Urothelium cell line (cell line): ENCODE data around the gene TMIGD1.

Experiments
- DNase-seq: peaks from one replicate; pipeline ENCODE4 v3.0.0; 2011; ENCODE audit warnings: low spot score, mixed read lengths
- FAIRE-seq: peaks from 2 replicates; lab custom pipeline; 2011; peaks lifted over from hg19 to GRCh38; lab: Jason Lieb, UNC

Gene TMIGD1

GRCh38 chr17:30336369-30337171 lies 2.7 kb upstream of the TMIGD1 start:
- DNase-seq = peak; percentile 63
- no peak for FAIRE-seq

DNA sequence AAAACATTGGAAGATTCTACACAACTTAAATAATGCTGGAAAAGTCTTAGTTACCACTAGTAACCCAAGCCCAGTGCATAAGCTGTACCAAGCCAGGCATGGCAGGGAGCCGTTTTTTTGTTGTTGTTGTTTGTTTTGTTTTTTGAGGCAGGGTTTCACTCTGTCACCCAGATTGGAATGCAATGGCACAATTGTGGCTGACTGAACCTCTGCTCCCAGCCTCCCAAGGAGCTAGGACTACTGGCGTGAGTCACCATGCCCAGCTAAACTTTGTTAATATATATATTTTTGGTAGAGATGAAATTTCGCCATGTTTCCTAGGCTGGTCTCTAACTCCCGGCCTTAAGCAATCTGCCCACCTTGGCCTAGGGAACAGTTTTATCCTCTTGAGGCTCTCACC lies 564 bp upstream of the TMIGD1 start:
- FAIRE-seq (no peak), DNase-seq (no peak)

DNA sequence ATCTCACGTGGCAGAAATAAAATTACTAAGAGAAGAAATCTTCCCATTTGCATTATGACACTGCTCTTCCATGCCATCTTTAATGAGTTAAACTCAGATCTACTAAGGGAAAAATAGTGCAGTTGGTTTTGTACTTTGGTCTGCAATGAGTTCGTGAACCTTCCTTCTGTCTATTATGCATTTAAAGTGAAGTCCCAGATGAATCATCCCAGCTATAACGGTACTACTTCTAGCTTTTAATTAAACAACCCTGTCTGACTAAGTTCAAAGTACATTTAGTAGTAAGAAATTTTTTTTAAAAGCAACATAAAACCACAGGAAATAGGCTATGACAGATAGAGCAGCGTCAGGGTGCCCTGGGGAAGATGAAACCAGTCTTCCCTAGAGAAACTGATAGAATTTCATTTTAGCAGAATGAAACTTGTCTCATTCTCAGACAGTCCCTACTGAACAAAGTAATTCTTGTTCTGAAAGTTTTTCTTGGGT lies 1.8 kb downstream of the TMIGD1 start:
- no peak for DNase-seq
- no peak for FAIRE-seq

DNA sequence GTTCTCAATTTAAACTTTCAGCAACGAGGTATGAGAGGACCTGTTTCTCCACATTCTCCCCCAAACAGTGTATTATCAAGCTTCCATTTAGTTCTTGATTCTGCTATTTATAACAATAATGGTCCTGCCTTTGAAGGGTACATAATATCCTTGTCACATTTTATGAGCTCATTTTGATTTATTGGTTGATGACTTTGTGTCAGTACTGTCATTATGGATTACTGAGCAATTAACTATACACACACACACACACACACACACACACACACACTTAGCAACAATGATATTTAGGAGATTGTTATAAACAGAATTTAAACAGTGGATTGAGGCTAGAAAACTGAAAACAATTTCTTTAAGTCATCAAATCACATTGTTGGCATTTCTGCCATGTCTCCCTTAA lies 7.0 kb downstream of the TMIGD1 start:
- no peak for FAIRE-seq
- no peak for DNase-seq

DNA sequence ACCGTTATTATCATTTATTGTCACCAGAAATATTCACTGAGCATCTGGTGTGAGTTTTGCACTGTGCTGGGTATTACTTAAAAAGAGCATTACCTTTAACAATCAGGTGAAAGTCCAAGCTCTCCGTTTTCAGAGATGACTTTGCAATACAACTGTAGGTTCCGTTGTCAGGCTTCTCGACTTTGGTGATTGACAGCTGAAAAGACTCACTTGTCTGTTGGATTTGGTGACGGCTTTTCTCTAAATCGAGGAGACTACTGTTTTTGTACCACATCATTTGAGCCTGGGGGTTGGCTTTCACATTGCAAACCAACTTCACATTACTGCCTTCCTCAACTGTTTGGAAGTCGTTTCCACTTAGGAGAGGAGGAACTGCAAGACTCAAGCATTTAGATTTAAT lies 9.1 kb downstream of the TMIGD1 start:
- FAIRE-seq = no peak
- no peak for DNase-seq

DNA sequence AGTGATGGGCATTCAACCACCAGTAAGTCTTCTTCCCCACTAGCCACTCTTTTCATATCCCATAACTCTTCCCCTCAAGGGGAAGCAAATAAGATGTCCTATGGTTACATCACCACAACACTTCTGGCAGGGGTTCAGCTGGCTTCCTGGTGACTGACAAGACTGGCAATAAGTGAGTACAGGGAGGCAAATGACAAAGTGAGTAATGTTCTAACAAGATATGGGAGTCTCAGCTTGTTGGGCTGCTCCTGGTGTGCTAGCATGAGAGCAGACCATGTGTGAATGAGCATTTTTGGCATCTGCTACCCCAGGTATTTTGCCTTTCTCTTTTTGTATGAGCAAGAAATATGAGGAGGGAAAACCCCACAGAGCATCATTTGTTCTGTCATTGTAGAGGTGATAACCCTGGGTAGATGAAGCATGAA lies 9.9 kb downstream of the TMIGD1 start:
- DNase-seq (peak; percentile 21), FAIRE-seq (no peak)

DNA sequence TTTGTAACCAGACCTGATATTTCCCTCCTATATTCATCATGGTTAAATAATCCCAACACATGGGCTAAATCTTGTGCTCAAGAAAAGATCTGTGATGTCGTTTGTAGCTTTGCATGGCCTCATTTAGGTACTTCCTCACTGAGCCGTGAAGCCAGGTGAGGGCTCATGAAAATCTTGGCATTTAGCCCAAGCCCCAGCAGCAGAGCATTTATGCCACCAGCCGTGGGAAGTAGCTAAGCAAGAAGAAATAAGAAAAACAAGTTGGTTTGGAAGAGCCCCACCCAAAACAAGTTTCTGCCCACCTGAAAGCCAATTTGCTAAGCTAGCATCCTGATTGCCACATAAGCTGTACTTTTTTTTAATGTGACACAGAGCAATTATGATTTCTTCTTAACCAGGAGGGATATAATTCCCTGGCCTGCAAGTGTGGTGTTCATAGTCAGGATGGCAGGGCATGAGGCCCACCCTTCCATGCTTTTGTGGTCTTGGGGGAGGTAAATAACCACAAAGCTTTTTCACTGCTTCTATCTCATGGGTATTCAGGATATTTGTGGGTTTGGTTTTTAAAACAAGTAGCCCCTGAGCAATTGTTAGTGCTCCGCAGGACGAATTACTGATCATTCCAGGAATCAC lies 10.5 kb downstream of the TMIGD1 start:
- FAIRE-seq (no peak), DNase-seq (no peak)

DNA sequence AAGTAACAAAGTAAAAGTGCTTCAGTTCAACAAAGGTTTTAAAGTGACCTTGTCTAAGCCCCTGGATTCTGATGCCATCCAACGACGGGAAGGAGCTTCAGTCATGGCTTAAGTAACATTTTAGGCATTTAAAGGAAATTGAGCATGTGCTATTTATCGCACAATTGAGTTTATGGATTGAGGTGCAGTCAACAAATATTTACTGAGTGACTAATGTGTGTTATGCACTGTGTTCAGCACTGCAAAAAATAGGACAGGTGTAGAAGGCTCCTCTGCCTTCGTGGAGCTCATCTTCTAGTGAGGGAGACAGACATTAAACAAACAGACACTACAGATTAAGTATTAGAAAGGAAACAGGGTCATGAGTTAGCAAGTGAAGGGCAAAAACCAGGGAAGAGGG lies 12.5 kb downstream of the TMIGD1 start:
- DNase-seq (no peak), FAIRE-seq (no peak)

DNA sequence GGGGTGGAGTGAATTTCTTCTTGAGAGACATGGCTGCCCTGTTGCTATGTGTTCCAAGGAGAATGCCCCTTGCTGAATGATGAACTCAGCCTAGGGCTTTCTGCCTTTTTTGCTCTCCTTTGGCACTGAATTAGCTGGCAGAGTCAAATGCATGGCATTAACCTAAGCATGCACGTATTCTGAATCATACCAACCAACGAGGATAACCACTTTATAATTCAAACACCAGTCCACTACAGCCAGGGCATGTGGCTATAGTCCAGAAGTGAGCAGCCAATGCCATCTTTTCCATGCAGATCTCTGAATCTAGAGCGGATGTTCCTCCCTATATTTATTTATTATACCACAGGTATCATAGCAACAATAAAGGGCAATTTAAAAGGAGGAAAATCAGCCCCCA lies 15.7 kb downstream of the TMIGD1 start:
- DNase-seq = no peak
- FAIRE-seq = no peak

DNA sequence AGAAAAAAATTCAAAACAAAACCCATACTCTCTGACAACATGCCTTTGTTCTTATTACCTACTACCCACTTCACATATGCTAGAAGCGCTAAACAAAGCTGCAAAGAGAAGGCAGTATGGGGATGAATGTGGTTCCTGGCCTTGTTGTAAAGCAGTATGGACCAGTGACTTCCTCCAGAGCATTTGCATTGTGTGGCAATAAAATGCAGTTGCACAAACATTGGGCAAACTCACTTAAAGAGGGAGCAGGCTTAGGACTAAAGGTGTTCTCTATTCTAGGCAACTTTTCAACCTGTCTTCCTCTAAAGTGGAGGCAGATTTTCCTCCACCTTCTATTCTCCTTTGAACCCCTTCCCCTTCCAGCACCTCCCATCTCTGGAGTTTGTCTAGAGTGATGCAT lies 17.1 kb downstream of the TMIGD1 start:
- DNase-seq (no peak), FAIRE-seq (no peak)

DNA sequence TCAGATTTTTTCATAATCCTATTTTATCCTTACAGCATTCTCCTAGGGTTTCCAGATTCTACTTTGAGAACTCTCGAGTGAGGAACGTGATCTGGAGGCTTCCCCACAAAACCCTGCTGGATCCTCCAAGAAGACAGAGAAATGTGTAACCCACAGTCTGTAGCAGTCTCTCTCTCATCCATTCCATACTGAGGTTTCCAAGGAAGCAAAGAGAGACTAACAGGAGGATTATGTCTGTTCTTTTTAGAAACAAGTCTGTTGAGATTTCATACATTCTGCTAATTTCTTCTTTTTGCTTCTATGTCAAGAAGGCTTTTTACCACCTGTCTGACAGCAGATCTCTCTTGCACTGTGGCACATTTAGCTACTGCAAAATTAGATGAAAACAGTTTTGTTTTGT lies 18.8 kb downstream of the TMIGD1 start:
- FAIRE-seq = no peak
- no peak for DNase-seq

DNA sequence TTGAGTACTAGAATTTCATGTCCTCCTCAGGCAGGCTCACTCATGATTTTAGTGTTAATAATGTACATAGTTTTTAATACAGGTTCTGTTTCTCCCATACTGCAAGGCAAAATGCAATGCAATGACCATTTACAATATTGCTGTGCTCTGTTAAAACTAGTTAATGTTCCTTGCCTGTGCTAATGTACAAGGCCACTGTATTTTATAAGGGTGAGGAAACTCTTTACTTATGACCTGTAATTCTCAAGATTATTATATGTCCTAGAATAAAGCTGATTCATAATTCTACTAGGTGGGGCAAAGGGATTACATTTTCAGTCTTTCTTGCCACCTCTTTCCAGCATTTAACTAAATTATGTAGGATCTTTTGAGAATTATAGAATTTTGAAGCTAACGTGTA lies 19.4 kb downstream of the TMIGD1 start:
- no peak for FAIRE-seq
- DNase-seq = no peak

- DNase-seq (no peak), FAIRE-seq (no peak)
These were observed 21.6 kb downstream of the TMIGD1 start for GRCh38 chr17:30312226-30312625.

DNA sequence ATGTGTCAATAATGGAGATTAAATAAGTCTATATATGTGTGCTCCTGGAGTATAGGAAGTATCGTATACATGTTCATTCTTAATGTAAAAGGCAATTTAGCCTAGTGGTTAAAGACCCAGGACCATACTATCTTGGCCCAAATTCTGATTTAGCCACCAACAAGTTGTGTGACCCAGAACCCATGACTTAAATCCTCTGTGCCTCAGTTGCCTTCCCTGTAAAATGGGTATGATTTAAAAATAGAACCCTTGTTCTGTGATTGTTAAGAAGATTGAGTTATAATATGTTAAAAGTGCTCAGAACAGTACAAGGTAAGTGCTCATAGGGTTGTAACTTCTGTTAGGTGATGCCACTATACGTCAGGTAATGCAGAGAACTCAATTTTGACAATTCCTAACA lies 23.3 kb downstream of the TMIGD1 start:
- DNase-seq (no peak), FAIRE-seq (no peak)

- no peak for FAIRE-seq
These were observed 24.3 kb downstream of the TMIGD1 start for GRCh38 chr17:30309591-30309990.

DNA sequence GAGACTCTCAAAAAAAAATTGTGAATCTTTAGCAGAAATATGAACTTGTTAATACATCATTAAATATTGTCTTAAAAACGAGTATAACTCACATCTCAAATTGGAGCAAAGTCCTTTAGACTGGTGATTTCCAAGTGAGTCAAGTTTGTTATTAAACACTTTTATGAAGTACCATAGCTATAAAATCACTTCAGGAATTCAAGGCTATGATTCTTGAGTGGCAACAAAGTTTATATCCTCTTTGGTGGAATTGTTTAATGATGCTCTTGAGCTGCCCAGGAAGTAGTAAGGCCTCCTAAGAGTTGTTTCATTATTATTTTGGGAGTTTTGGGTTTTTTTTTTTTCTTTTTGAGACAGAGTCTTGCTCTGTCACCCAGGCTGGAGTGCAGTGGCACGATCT lies 25.5 kb downstream of the TMIGD1 start:
- no peak for FAIRE-seq
- no peak for DNase-seq

More at GRCh38 chr17:30309591-30309990, 24.3 kb downstream of the TMIGD1 start:
- peak; percentile 21 for DNase-seq

GRCh38 chr17:30304778-30305177 lies 29.1 kb downstream of the TMIGD1 start:
- DNase-seq (no peak), FAIRE-seq (no peak)

GRCh38 chr17:30302241-30302640 lies 31.6 kb downstream of the TMIGD1 start:
- FAIRE-seq (no peak), DNase-seq (no peak)

- DNase-seq = no peak
- no peak for FAIRE-seq
These were observed 33.0 kb downstream of the TMIGD1 start for GRCh38 chr17:30300818-30301217.

- FAIRE-seq (no peak), DNase-seq (no peak)
These were observed 34.9 kb downstream of the TMIGD1 start for GRCh38 chr17:30299000-30299399.

GRCh38 chr17:30297715-30298114 lies 36.1 kb downstream of the TMIGD1 start:
- FAIRE-seq = no peak
- no peak for DNase-seq

- no peak for DNase-seq
- no peak for FAIRE-seq
These were observed 37.3 kb downstream of the TMIGD1 start for GRCh38 chr17:30296499-30297080.
